ENCODE data around the gene ATP6V0D1.

Gene ATP6V0D1

DNA sequence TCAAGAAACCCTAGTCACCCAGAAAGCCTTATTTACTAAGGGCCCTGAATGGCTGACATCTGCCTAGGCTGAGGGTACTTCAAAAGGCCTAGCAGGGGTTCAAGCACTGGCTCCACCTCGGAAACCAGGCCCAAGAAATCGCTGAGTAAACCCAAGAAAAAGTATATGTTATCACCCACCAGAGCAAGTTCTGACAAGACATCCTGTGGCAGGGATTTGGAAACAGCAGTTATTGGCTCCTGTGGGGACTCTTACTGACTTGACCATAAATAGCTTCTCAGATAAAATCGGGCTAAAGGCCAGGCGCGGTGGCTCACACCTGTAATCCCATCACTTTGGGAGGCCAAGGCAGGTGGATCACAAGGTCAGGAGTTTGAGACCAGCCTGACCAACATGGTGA lies 12.2 kb downstream of the ATP6V0D1 start:
- no peaks in the 10 kb centered on the region; the same call in 1 of the 2 replicates for H3K36me3 ChIP-seq (ENCODE audit: insufficient read depth, low read length)
- no peaks in the 10 kb centered on the region; the same call in 1 of the 2 replicates for H4K20me1 ChIP-seq (ENCODE audit: insufficient read depth, low read length)
- H3K9me2 ChIP-seq (ENCODE audit: low read depth, low read length) = no peaks in the 10 kb centered on the region
- no peak overlapping the region for H2AFZ ChIP-seq (ENCODE audit: low read length)
- H3K9me3 ChIP-seq (ENCODE audit: low read length) = no peaks in the 10 kb centered on the region
- no peaks in the 10 kb centered on the region for H3K4me1 ChIP-seq (ENCODE audit: insufficient read depth, low read length, severe bottlenecking)
- H3K27ac ChIP-seq (ENCODE audit: low read depth, low read length, poor library complexity, severe bottlenecking) = no peak overlapping the region
- H3F3A ChIP-seq (ENCODE audit: insufficient read depth, low read length) = no peaks in the 10 kb centered on the region
- TF ChIP-seq, protein P1, sequence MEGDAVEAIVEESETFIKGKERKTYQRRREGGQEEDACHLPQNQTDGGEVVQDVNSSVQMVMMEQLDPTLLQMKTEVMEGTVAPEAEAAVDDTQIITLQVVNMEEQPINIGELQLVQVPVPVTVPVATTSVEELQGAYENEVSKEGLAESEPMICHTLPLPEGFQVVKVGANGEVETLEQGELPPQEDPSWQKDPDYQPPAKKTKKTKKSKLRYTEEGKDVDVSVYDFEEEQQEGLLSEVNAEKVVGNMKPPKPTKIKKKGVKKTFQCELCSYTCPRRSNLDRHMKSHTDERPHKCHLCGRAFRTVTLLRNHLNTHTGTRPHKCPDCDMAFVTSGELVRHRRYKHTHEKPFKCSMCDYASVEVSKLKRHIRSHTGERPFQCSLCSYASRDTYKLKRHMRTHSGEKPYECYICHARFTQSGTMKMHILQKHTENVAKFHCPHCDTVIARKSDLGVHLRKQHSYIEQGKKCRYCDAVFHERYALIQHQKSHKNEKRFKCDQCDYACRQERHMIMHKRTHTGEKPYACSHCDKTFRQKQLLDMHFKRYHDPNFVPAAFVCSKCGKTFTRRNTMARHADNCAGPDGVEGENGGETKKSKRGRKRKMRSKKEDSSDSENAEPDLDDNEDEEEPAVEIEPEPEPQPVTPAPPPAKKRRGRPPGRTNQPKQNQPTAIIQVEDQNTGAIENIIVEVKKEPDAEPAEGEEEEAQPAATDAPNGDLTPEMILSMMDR (IDR thresholded peaks at IDR 0.05; ENCODE audit: low read length) = no peak
- no peak for TF ChIP-seq EZH2 (IDR thresholded peaks at IDR 0.05; ENCODE audit: borderline replicate concordance, low read length)
- no peak overlapping the region for H3K4me2 ChIP-seq (ENCODE audit: low read length)
- H3K9ac ChIP-seq (ENCODE audit: low read length) = no peak overlapping the region
- H3K27me3 ChIP-seq (ENCODE audit: insufficient read depth, low read length) = no peaks in the 10 kb centered on the region
- peaks cover 46% of the 10 kb centered on the region for H3K79me2 ChIP-seq (ENCODE audit: insufficient read depth, low read length)
- H3K4me3 ChIP-seq (ENCODE audit: low read depth, low read length, poor library complexity, severe bottlenecking) = no peak overlapping the region

DNA sequence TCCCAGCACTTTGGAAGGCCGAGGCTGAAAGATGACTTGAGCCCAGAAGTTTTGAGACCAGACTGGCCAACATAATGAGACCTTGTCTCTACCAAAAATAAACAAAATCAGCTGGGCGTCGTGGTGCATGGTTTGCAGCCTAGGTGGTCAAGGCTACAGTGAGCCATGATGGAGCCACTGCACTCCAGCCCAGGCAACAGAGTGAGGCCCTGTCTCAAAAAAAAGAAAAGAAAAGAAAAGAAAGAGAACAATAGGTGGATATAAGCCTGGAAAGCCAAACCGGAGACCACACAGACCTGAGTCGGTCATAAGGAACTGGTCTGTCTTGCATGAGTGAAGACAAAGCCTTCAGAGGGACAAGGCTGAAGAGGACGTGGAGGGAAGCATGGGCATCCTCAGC lies 14.4 kb downstream of the ATP6V0D1 start:
- H3K79me2 ChIP-seq (ENCODE audit: insufficient read depth, low read length) = peaks cover 32% of the 10 kb centered on the region
- no peaks in the 10 kb centered on the region; the same call in 1 of the 2 replicates for H3K36me3 ChIP-seq (ENCODE audit: insufficient read depth, low read length)
- H3K9ac ChIP-seq (ENCODE audit: low read length) = no peak overlapping the region
- H2AFZ ChIP-seq (ENCODE audit: low read length) = no peak overlapping the region
- H3K4me1 ChIP-seq (ENCODE audit: insufficient read depth, low read length, severe bottlenecking) = no peaks in the 10 kb centered on the region
- H3F3A ChIP-seq (ENCODE audit: insufficient read depth, low read length) = no peaks in the 10 kb centered on the region
- no peak overlapping the region for H3K4me3 ChIP-seq (ENCODE audit: low read depth, low read length, poor library complexity, severe bottlenecking)
- H3K9me2 ChIP-seq (ENCODE audit: low read depth, low read length) = no peaks in the 10 kb centered on the region
- H3K27me3 ChIP-seq (ENCODE audit: insufficient read depth, low read length) = no peaks in the 10 kb centered on the region
- no peaks in the 10 kb centered on the region; the same call in 1 of the 2 replicates for H4K20me1 ChIP-seq (ENCODE audit: insufficient read depth, low read length)
- H3K4me2 ChIP-seq (ENCODE audit: low read length) = no peak overlapping the region
- TF ChIP-seq EZH2 (IDR thresholded peaks at IDR 0.05; ENCODE audit: borderline replicate concordance, low read length) = no peak
- TF ChIP-seq, protein P1 (IDR thresholded peaks at IDR 0.05; ENCODE audit: low read length) = no peak
- no peaks in the 10 kb centered on the region for H3K9me3 ChIP-seq (ENCODE audit: low read length)
- no peak overlapping the region for H3K27ac ChIP-seq (ENCODE audit: low read depth, low read length, poor library complexity, severe bottlenecking)

DNA sequence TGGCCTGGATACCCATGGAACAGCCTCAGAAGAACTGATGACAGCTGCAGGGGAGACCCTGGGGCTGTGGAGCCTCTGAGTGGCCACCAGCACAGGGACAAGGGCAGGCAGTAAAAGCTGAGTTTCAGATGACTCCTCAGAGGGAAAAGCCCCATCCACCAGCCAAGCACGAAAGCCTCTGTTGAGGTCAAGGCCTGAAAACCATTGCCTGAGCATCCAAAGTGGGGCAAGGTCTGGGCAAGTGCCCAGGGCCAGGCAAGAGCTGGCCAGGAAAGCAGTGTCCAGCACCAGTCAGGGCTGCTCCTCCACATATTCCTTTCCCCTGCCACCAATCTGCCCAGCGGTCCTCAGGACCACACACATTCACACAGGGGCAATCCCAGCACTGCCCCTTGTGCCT lies 16.4 kb downstream of the ATP6V0D1 start:
- Histone ChIP-seq H3F3A (ENCODE audit: insufficient read depth, low read length) (no peaks in the 10 kb centered on the region), H3K36me3 (ENCODE audit: insufficient read depth, low read length) (no peaks in the 10 kb centered on the region; the same call in 1 of the 2 replicates), H2AFZ (ENCODE audit: low read length) (no peak overlapping the region), H3K27me3 (ENCODE audit: insufficient read depth, low read length) (no peaks in the 10 kb centered on the region), H4K20me1 (ENCODE audit: insufficient read depth, low read length) (no peaks in the 10 kb centered on the region; the same call in 1 of the 2 replicates), H3K4me1 (ENCODE audit: insufficient read depth, low read length, severe bottlenecking) (no peaks in the 10 kb centered on the region), H3K4me3 (ENCODE audit: low read depth, low read length, poor library complexity, severe bottlenecking) (no peak overlapping the region), H3K9ac (ENCODE audit: low read length) (no peak overlapping the region), H3K9me2 (ENCODE audit: low read depth, low read length) (no peaks in the 10 kb centered on the region), H3K4me2 (ENCODE audit: low read length) (no peak overlapping the region), H3K9me3 (ENCODE audit: low read length) (no peaks in the 10 kb centered on the region), H3K27ac (ENCODE audit: low read depth, low read length, poor library complexity, severe bottlenecking) (no peak overlapping the region), H3K79me2 (ENCODE audit: insufficient read depth, low read length) (peaks cover 12% of the 10 kb centered on the region)
- TF ChIP-seq EZH2 (IDR thresholded peaks at IDR 0.05; ENCODE audit: borderline replicate concordance, low read length) = no peak
- TF ChIP-seq, protein P1 (IDR thresholded peaks at IDR 0.05; ENCODE audit: low read length) = no peak
